PC-9 (cell line): ENCODE data around the gene MIEF1. TPM values are rescaled to one million over a fixed set of nuclear protein-coding genes. Genes with fewer than 3 reads are reported as not detected.

Experiments used
- BruUV-seq: library from RNA; stranded (reverse); fragments of 400-500 nt; replicated peaks from 2 replicates; lab custom pipeline; 2021; lab: Mats Ljungman, UMichigan
- CTCF ChIA-PET: fragments of 300-600 bp; sonication (Branson Sonifier 250); formaldehyde crosslinking; loops from one replicate; lab custom pipeline; 2022; ENCODE audit warnings: antibody characterized with exemption; lab: Charles Lee
- POLR2A ChIA-PET: fragments of 300-600 bp; sonication (Branson Sonifier 250); formaldehyde crosslinking; loops from one replicate; lab custom pipeline; 2022; ENCODE audit warnings: antibody characterized with exemption; ENCODE audit not compliant: unreplicated experiment; lab: Charles Lee
- DNase-seq, 2 experiments: peaks; one replicate each; pipeline versions ENCODE4 v3.0.0 to v3.0.0-alpha.2; 2015 to 2022; ENCODE audit warnings: mixed read lengths in 1 of 2
- H2AFZ ChIP-seq: fragments of 200-600 bp; sonication (generic); 2 replicates; pipeline ENCODE4 v1.8.1; 2017; ENCODE audit warnings: antibody characterized with exemption
- H3F3A ChIP-seq: fragments of 200-600 bp; sonication (generic); 2 replicates; pipeline ENCODE4 v1.8.1; 2017; ENCODE audit warnings: antibody characterized with exemption, mild to moderate bottlenecking, low read depth; ENCODE audit not compliant: insufficient read depth
- H3K27ac ChIP-seq: fragments of 200-600 bp; sonication (generic); 2 replicates; pipeline ENCODE4 v1.6.1; 2016; ENCODE audit warnings: mixed run types
- H3K27me3 ChIP-seq: fragments of 200-600 bp; sonication (generic); 2 replicates; pipeline ENCODE4 v1.6.1; 2016; ENCODE audit warnings: low read depth, mixed run types; ENCODE audit not compliant: insufficient read depth
- H3K36me3 ChIP-seq: fragments of 200-600 bp; sonication (generic); 2 replicates; pipeline ENCODE4 v1.6.1; 2016; ENCODE audit warnings: low read depth, mixed run types
- H3K4me1 ChIP-seq: fragments of 200-600 bp; sonication (generic); replicated peaks from 2 replicates; pipeline ENCODE4 v1.6.1; 2016; ENCODE audit warnings: mixed run types; ENCODE audit not compliant: insufficient read depth
- H3K4me2 ChIP-seq: fragments of 200-600 bp; sonication (generic); 2 replicates; pipeline ENCODE4 v1.6.1; 2017; ENCODE audit warnings: mixed run types
- H3K4me3 ChIP-seq: fragments of 200-600 bp; sonication (generic); 2 replicates; pipeline ENCODE4 v1.6.1; 2016; ENCODE audit warnings: mixed run types
- H3K79me2 ChIP-seq: fragments of 200-600 bp; sonication (generic); 2 replicates; pipeline ENCODE4 v1.6.1; 2017; ENCODE audit warnings: low read depth, mixed run types
- H3K9me2 ChIP-seq: fragments of 200-600 bp; sonication (generic); 2 replicates; pipeline ENCODE4 v1.8.1; 2017; ENCODE audit warnings: mild to moderate bottlenecking; ENCODE audit not compliant: insufficient read depth
- H3K9me3 ChIP-seq: fragments of 200-600 bp; sonication (generic); 2 replicates; pipeline ENCODE4 v1.8.1; 2016; ENCODE audit warnings: low read depth; ENCODE audit not compliant: insufficient read depth
- H4K20me1 ChIP-seq: fragments of 200-600 bp; sonication (generic); 2 replicates; pipeline ENCODE4 v1.8.1; 2017; ENCODE audit not compliant: insufficient read depth
- CTCF ChIP-seq: fragments of 200-600 bp; sonication (generic); conservative IDR thresholded peaks from 2 replicates; pipeline ENCODE4 v1.6.1; 2017; ENCODE audit warnings: mixed run types, antibody characterized with exemption, mild to moderate bottlenecking, moderate library complexity
- EZH2 ChIP-seq: fragments of 200-600 bp; sonication (generic); IDR thresholded peaks from 2 replicates; pipeline ENCODE4 v1.8.0; 2017; ENCODE audit warnings: antibody characterized with exemption, low read depth
- intact Hi-C: fragments of 100-400 bp; cut with micrococcal nuclease; formaldehyde crosslinking; loops from one replicate; pipeline ENCODE4 v1.10.0; 2022; ENCODE audit not compliant: unreplicated experiment
- total RNA-seq: library from RNA; stranded (reverse); gene quantifications from 2 replicates; pipeline ENCODE4 v1.2.3, GENCODE V29; 2021

Gene MIEF1
- total RNA-seq, 1 experiment from 2014 or later: 36.9 TPM

GRCh38 chr22:39553429-39553828 lies 51.3 kb downstream of the MIEF1 start:
- no TSS peak for BruUV-seq
- no peaks in the 10 kb centered on the region for H3K9me2 ChIP-seq
- H3K27me3 ChIP-seq: peaks cover 43% of the 10 kb centered on the region; the same call in 1 of the 2 replicates
- DNase-seq: no peak
- ChIA-PET POLR2A (interaction anchor here (0.7 kb wide), 1 partner anchor 394 kb away, joined by 3 read pairs; no protein-coding TSS in a partner anchor), CTCF (no interaction called here)
- no peak overlapping the region for H2AFZ ChIP-seq
- no peaks in the 10 kb centered on the region for H3K36me3 ChIP-seq
- no peaks in the 10 kb centered on the region for H3K4me1 ChIP-seq
- no peak for TF ChIP-seq EZH2
- TF ChIP-seq CTCF: no peak
- intact Hi-C loops: no loop called here
- no peak overlapping the region for H3K4me2 ChIP-seq
- no peaks in the 10 kb centered on the region for H3K79me2 ChIP-seq
- no peaks in the 10 kb centered on the region for H3K9me3 ChIP-seq
- no peak overlapping the region for H3K4me3 ChIP-seq
- no peak overlapping the region for H3K27ac ChIP-seq
- H3F3A ChIP-seq: peaks cover 9% of the 10 kb centered on the region; the same call in 1 of the 2 replicates
- no peaks in the 10 kb centered on the region for H4K20me1 ChIP-seq

- Histone ChIP-seq H3K4me2 (no peak overlapping the region), H3K4me1 (peaks cover 6% of the 10 kb centered on the region), H2AFZ (no peak overlapping the region), H3K27ac (no peak overlapping the region), H3K9me3 (no peaks in the 10 kb centered on the region), H4K20me1 (no peaks in the 10 kb centered on the region), H3K4me3 (no peak overlapping the region), H3K9me2 (no peaks in the 10 kb centered on the region), H3K27me3 (peaks cover 36% of the 10 kb centered on the region; the same call in 1 of the 2 replicates), H3F3A (peaks cover 9% of the 10 kb centered on the region; the same call in 1 of the 2 replicates), H3K36me3 (no peaks in the 10 kb centered on the region), H3K79me2 (no peaks in the 10 kb centered on the region)
- TF ChIP-seq EZH2 (no peak), CTCF (no peak)
- ChIA-PET CTCF (no interaction called here), POLR2A (no interaction called here)
- BruUV-seq: no TSS peak
- intact Hi-C loops: no loop called here
- no peak for DNase-seq
Measured at GRCh38 chr22:39554151-39554550, 52.1 kb downstream of the MIEF1 start.

DNA sequence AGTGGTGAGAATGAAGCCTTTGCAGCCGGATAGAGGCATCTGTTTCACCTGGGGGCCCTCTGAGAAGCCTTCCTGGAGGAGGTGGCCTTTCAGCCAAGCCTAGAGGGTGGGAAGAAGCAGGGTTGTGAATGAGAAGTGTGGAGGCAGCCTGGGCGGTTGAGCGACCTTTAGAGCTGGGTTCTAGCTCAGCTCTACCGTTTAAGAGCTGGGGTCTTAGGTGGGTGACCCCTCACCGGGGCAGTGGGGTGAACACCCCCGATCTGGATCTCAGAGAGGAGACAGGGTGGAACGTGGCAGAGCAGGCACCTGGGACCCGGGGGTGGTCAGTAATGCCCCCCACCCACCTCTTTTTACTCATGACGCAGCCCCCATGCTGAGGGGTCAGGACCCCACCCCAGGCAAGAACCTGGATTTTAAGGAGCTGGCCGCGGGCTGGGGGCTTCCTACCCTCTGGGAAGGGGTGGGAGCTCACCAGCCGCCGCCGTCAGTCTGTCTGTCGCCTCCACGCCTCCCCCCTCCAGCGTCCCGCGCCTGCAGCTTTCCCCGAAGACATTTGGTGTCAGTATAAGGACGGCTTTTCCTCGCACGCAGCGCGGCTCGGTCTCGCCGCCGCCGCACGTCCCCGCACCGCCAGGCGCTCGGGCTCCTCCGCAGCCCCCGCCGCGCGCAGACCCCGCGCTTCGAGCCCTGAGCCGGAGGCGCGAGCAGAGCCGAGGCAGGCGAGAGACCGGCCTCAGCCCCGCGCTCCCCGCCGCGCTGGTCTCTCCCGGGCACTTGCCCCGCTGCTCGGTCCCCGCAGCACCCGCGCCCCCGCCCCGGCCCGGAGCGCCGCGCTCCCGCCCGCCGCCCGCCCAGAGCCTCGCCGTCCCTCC lies 55.1 kb downstream of the MIEF1 start:
- H3K4me3 ChIP-seq: no peak overlapping the region
- no peak overlapping the region for H3K4me2 ChIP-seq
- peak in 1 of 2 experiments; percentile 47 for DNase-seq
- no peaks in the 10 kb centered on the region for H3K9me2 ChIP-seq
- H4K20me1 ChIP-seq: no peaks in the 10 kb centered on the region
- H3K4me1 ChIP-seq: peaks cover 22% of the 10 kb centered on the region
- BruUV-seq: no TSS peak
- POLR2A ChIA-PET: no interaction called here
- peaks cover 13% of the 10 kb centered on the region for H3F3A ChIP-seq
- no peaks in the 10 kb centered on the region for H3K36me3 ChIP-seq
- H3K9me3 ChIP-seq: no peaks in the 10 kb centered on the region
- no peaks in the 10 kb centered on the region for H3K79me2 ChIP-seq
- no peak overlapping the region for H2AFZ ChIP-seq
- CTCF ChIA-PET: interaction anchor here (0.6 kb wide), 1 partner anchor 466 kb away, joined by 5 read pairs; no protein-coding TSS in a partner anchor
- H3K27me3 ChIP-seq: 0 out of 2 replicates have a peak, but pooled peaks cover 15% of the 10 kb centered on the region
- intact Hi-C loops: loop anchor here (5.0 kb wide), 2 partner anchors 75 to 375 kb away; no protein-coding TSS in a partner anchor
- H3K27ac ChIP-seq: no peak overlapping the region
- TF ChIP-seq EZH2 (no peak), CTCF (no peak)
